Eye (tissue), 1 donor: ENCODE results near the gene ZC2HC1B.

Experiments
- DNase-seq: peaks from one replicate; pipeline ENCODE4 v3.0.0-alpha.2; 2015

Gene ZC2HC1B

DNA sequence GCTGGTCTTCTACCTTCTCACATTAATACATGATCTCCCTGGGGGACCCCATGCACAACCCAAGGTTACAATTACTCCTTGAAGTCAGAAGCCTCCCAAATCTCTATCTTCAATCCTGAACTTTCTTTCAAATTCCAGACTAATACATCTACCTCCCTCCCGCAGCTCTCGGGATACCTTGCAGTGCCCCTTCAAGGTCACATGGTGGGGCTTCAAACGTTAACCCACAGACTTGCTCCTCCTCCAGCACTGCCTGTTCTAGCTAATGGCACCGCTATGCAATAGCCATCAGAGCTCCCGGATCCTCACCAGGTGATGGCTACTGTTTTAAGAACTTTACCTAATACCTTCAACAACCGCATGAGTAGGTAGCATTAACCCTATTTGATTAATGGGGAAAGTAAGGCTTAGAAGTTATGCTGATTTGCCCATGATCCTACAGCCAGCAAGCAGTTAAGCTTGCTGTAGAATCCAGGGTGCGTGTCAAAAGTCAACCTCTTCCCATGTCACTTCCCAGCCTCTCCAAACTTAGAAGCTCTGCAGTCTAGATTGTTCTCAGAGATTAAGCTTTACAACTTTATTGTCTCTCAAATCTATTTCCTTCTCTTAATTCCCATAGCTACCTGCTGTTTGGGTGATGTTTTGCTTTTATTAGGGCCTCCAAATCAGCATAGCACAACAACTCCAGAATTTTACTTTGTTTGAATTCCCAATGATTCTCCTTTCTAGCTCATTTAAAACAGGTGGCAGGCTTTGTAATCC lies 99.1 kb downstream of the ZC2HC1B start:
- DNase-seq: no peak

DNA sequence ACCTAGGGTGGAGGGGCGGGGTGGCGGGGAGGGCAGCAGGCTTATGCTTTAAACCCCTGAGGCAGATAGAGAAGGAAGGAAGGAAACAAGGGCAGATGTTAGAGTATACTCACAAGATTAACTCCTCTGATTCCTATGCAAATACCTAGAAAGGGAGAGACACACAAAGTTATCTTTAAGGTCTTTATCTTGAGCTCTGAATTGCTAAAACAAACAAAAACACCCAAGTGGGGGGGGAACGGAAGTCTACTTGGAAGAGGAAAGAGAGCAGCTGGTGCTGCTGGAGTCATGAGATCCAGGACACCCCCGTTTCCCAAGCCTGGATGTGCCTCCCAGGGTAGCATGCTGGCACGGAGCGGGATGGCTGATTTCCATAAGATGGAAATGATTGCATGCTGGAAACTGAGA lies 100.4 kb downstream of the ZC2HC1B start:
- no peak for DNase-seq

DNA sequence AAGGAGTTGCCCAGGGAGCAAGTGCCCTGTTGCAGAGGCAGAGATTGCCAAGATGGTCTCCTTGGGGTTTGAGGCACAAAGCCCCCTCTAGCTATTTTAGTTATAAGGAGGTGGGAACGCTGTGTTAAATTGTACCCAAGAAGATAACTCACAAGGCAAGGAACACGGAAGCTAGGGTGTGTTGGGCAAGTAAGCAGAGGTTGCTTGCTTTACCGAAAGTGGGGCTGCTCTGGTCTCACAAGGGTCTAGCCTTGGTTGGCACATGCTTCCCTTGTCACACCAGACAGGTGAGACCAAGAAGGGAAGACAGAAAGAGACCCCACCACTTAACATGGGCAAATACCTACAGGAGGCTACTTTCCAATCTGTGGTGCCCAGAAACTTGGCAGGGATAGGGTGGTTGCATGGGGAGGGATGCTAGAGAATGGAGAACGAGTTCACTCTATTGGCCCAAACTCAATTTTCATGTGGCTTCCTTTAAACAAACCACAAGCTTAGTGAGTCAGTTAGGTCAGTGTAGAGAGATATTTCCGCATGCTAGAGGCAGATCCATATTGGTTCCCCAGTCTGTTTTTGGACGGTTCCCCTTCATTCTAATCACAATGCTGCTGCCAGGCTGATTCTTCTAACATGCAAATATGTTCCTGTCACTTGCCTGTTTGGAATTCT lies 101.4 kb downstream of the ZC2HC1B start:
- DNase-seq: no peak

DNA sequence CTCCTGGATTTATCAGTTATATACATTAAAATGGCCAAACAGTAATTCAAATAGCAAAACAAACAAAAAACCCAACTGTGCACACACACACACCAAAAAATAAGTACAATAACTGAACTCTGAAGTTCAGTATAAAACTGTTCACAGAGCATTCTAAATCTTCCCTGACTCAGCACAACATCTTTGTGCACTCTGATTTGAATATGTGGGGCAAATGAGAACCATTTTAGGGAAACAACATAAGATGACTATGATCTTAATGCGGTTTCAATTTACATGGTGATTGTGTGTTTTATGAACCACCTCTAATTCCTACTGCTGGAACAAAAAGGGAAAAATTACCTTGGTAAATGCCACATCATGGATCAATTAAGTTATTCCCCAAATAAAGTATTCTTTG lies 102.0 kb downstream of the ZC2HC1B start:
- no peak for DNase-seq

DNA sequence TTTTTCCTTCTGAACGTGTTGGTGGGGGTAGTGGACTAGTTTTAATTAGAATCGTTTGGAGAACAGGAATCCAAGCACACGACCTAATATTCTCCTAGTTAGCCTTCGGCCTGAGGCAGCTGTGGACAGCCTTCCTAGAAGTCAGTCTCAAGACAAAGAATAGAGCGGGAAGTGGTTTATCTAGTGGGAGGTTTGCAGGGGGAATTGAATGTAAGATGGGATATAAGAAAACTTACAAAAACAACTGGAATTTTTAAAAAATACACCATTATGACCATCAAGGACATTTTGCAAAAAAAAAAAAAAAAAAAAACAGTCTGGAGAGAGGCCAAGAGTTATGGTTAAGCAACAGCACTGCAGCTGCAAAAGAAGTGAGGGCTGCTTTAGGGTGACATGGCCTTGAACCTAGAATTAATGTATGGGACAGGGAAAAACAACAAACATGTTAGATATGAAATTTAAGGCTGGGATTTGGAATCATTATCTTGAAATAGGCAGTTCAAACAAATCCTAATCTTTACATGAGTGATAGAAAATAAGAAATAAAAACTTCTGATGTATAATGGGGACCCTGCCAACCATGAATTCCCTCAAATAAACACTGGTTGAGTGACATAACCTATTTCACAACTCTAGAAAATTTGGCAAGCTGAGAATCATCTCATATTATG lies 103.6 kb downstream of the ZC2HC1B start:
- DNase-seq: peak; percentile 33

DNA sequence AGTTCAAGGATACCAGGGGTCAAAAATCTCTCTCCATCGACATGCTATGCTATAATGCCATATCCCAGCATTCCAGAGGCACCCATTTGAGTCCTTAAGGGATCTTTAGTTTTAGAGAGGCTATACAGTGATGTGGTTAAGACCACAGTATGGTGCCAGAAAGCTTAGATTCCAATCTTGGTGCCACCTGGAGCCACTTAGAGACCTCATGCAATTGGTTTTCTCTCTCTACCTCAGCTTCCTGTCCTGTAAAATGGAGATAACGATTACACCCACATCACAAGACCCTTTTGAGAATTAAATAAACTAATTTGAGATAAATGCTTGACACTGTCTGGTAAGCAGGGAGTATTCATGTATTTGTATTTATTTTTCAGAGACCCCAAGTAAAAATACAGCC lies 104.8 kb downstream of the ZC2HC1B start:
- DNase-seq: no peak

DNA sequence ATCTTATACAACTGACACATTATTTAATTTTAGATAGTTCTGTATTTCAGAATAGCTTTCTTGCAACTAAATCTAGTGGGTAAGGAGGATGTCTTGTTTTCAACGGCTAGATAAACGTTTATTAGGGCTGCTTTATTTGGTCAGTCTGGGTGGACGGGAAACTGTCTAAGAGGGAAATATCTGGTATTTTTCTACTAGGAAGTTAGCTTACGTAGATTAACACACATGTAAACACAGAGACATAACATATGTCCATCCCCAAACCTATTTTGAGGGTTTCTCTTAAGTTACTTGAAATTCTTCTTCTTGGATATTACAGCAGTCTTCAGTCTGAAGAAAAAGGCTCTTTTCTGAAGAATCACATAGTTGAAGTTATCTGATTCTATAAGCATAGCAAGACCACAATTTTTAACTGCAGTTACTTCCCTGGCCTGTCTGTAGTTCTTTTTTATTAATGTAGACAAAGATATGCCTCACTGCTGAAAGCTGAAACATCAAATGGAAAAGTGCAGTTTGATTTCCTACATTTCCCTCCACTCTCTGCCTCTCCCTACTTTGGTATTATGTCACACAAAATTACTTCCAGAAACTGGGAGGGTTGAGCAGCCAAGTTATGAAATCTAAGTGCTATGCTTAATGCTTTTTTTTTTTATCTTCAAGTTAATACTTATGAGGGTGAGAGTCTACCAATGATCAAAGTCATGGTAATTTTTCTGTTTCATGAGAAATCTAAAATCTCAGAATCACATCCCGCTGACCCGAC lies 106.4 kb downstream of the ZC2HC1B start:
- peak; percentile 61 for DNase-seq

DNA sequence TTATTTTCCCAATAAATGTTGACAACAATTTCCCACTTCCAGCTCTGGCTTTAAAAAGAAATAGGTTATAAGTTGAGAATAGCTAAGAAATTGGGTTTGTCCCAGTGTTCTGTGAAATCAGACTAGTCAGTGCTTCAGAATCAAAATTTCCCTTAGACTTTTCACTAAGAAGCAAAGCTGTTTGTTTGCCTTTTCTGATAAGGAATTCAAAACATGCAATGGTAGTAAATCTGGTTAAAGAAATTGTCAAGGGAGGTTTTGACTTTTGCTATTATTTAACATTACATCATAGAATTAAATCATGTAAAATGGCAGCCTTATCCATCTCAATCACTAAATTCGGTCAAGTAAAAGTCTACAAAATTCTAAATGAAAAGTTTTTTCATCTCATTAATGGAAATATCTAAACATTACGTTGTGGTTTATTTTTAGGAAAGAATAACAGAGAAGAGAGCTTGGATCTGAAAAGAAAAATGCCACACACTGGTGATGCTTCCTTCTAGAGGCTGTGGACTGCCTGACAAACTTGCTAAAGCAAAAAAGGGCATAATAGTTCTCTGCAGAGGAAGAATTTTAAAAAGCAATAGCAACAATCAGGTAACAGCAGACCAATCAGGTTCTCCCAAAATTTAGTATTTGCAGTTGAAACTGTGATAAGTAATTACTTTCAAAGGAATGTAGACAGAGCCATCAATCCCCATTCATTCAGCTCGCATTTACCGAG lies 107.4 kb downstream of the ZC2HC1B start:
- no peak for DNase-seq

DNA sequence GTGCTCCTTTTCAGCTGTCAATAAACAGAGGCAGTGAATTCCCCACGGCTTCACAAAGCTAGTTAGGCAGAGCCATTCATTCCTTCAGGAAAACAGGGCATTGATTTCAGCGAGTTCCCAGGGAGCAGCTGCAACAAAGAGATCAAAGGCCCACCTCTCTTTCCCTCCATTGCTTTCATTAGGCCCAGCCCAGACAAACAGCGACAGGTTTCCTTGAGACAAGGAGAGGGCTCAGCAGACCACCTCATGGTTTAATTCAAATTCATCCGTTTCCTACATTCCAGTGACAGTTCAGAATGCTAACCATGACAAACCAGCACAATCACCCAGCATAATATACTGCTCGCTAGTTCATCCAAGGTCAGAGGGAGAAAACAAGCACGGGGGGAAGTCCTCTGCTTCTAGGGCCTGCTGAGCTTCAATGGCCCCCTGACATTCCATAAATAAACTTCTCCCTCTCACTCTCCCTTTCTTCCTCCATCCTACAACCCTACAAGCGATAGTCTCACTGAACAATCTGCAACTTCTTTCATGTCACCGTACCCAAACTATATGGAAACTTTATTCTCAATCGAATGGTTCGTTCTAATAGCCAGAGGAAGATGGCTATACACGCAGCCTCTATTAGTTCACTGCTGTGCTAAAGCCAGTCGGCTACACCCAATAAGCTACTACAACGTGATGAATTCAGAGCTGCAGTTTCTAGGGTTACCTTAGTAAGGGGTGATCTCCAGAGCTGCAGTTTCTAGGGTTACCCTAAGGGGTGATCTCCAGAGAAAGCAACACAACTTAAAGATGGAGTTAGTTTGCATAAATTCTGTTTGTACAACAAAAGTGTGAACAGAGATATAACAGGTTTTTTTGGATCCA lies 109.1 kb downstream of the ZC2HC1B start:
- DNase-seq: peak; percentile 84

DNA sequence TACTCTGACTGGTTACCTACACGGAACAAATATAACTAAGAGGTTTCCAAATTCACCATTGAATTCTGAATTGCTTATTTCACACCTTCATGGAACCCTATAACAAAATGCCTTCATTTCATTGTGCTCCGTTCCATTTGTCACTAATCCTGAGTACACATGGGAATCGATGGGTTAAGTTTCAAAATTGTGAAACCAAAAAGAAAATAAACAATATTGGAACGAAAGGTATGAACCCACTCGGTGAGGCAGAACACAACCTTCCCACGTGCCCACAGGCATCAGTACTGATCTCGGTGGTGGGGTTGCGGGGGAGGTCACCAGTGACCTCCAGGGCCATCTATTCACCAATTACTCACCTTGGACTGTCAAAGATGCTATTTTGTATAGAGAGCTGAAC lies 109.8 kb downstream of the ZC2HC1B start:
- no peak for DNase-seq

DNA sequence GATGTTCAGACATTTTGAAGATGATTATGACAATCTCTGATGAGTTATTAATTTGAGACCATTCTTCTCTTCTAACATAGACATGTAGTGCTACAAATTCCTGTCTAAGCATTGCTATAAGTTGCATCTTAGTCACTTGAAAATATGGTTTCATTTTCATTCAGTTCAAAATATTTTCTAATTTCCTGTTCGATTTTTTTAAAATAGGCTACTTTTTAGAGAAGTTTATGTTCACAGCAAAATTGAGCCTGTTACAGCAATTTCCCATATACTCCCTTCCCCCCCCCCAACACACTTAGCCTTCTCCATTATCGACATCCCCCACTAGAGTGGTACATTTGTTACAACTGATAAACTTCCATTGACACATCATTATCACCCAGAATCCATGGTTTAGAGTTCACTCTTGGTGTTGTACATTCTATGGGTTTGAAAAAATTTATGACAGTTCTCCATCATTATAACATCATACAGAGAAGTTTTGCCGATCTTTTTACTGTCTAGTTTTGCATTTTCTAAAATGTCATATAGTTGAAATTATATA lies 112.6 kb downstream of the ZC2HC1B start:
- no peak for DNase-seq

DNA sequence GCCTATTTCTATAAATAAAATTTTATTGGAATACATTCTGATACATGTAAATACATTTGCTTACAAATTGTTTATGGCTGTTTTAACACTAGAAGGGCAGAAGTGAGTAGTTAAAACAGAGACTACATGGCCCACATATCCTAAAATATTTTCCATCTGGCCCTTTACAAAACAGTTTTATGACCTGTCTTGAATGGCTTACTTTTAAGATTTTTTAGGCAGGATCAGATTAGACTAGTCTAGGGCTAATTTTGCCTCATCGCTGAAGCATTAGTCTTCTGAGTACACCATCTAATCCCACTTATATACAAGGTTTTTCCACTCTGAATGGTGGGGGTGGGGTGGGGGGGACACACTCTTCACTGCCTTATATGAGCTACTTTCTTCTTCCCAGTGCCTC lies 116.6 kb downstream of the ZC2HC1B start:
- DNase-seq: no peak

DNA sequence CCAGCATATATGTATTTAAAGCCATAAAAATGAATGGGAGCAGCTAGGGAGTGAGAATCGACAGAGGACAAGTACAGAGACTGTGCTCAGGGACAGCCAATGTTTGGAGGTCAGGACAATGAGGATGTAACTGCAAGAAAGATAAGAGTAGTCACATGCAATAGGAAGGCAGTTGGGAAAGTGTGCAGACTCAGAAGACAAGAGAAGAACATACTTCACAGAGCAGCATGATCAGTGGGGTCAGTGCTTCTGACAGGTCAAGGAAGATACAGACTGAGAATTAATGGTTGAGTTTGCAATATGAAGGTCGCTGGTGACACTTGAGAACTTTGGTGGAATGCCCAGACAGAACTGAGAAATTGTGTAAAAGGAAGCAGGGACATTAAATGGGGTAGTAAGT lies 118.7 kb downstream of the ZC2HC1B start:
- DNase-seq: no peak

DNA sequence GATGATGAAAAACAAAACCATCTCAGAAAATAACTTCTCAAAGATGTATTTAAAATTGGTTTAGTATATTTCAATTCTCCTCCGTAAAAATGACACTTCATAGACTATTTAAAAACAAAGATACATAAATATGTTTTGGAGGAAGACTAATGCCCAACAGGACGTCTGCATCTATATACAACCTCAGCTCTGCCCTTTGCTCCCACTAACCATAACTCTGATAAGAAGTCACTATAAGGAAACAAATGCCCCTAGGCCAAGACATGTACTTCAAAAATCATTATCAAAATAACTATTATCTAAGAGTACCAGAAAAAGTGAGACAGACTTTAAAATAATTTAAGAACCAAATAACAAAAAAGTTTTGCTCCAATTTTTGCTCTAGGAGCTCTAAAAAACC lies 120.4 kb downstream of the ZC2HC1B start:
- DNase-seq: no peak

DNA sequence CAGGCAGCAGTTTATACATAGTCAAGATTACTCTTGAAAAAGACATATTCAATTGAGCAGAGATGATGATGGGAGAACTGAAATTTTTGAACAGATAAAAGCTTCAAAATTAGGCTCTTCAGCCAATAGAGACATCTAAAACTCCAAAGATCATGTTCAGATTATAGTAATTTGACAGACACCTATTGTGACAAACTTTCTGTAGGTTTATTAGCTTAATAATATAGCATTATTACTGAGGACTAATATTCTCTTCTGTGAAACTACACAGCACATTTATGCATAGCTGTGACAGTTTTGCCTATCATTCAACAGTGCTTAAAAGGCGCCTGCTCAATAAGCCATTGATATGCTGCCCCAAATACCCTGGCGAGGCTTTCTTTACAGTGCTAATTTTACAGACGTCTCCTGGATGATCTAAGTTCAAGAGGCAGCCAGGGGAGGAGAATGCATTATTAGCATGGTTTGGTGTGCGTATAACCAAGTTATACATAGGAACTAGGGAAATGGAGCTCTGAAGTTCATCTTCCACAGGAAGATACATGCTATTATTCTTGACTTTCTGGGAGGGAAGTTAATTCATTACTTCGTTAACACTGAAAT lies 122.3 kb downstream of the ZC2HC1B start:
- no peak for DNase-seq
